Measurements from ENCODE around the gene RHOG.

- TF ChIP-seq EZH2 (IDR thresholded peaks at IDR 0.05; ENCODE audit: low read length, missing control alignments) (no peak), CTCF (conservative IDR thresholded peaks at IDR 0.05 in 1 of 2, IDR thresholded peaks at IDR 0.05 in 1 of 2; ENCODE audit: low read depth in 1 of 2, low read length in 2 of 2) (no peak)
Measured at GRCh38 chr11:3820971-3821370, 19.8 kb downstream of the RHOG start.

All from fibroblast of lung (primary cell).